ENCODE measurements around the gene KIAA0319L. TPM values are rescaled to one million over a fixed set of nuclear protein-coding genes. Genes with fewer than 3 reads are reported as not detected.

Gene KIAA0319L
- total RNA-seq: 100 to 1,000 TPM in 2 of 4 donors, 10 to 100 TPM in 2; 91.7 to 112 (median 97.6) TPM

- DNase-seq: peak; percentile 90
- Histone ChIP-seq H3K27me3 (no peaks in the 10 kb centered on the region), H3K27ac (peak within 1 kb of the TSS; percentile 88 to 96 (median 95)), H3K4me1 (peaks cover 17 to 43% (median 37%) of the 10 kb centered on the region in 4 donors), H3K9me3 (no peaks in the 10 kb centered on the region), H3K4me3 (peak within 1 kb of the TSS; percentile 60 to 89 (median 70)), H3K36me3 (peaks cover 0 to 22% (median 7%) of the 10 kb centered on the region in 4 donors)
- TF ChIP-seq EP300 (IDR thresholded peaks at IDR 0.05; ENCODE audit: low read depth) (no peak), POLR2A (IDR thresholded peaks at IDR 0.05) (peak; percentile 68), POLR2AphosphoS5 (IDR thresholded peaks at IDR 0.05) (peak; percentile 66 to 73 (median 67)), CTCF (IDR thresholded peaks at IDR 0.05) (no peak)
- in situ Hi-C loops (cut with MboI; ENCODE audit: low pct_ligation_motif_present in 1 of 4, low pct_unique_long_range_greater_than_20kb in 1 of 4, low sequenced_read_pairs in 3 of 4): loop anchor here in 2 of 4 donors (25.0 kb wide), 2 partner anchors 95 to 370 kb away; partner anchors contain the start of gene SFPQ (in 2 of the 2)
- intact Hi-C loops (cut with DNase I; ENCODE audit: low total_unique reads): no loop called here
- 1% methylated on average over 17 of the region's 39 CpGs; no CpG with 5 or more reads in 1 of the 2 donors for WGBS, 2 donors (ENCODE audit: low coverage in 1 of 2)
These were observed at the start of gene KIAA0319L for GRCh38 chr1:35557118-35557610. Gene KIAA0319L (minus strand): TSS chr1:35557403. CDS start chr1:35554491, 2,912 bp downstream.

GRCh38 chr1:35605867-35606182 is 48.6 kb upstream of the KIAA0319L start:
- H3K4me3 ChIP-seq: no peak overlapping the region
- H3K27me3 ChIP-seq: no peaks in the 10 kb centered on the region
- TF ChIP-seq CTCF (IDR thresholded peaks at IDR 0.05) (no peak), POLR2AphosphoS5 (IDR thresholded peaks at IDR 0.05) (no peak), EP300 (IDR thresholded peaks at IDR 0.05; ENCODE audit: low read depth) (no peak), POLR2A (IDR thresholded peaks at IDR 0.05) (no peak)
- intact Hi-C loops (cut with DNase I; ENCODE audit: low total_unique reads) (no loop called here), in situ Hi-C loops (cut with MboI; ENCODE audit: low pct_ligation_motif_present in 1 of 4, low pct_unique_long_range_greater_than_20kb in 1 of 4, low sequenced_read_pairs in 3 of 4) (no loop called here)
- no peaks in the 10 kb centered on the region for H3K9me3 ChIP-seq
- no peaks in the 10 kb centered on the region for H3K4me1 ChIP-seq
- H3K27ac ChIP-seq: no peak overlapping the region
- WGBS, 2 donors (ENCODE audit: low coverage in 1 of 2): 79 to 94% methylated on average over 2 to 4 of the region's 4 CpGs
- no peak for DNase-seq
- H3K36me3 ChIP-seq: peaks cover 0 to 73% (median 35%) of the 10 kb centered on the region in 4 donors

- intact Hi-C loops (cut with DNase I; ENCODE audit: low total_unique reads): no loop called here
- H3K27me3 ChIP-seq: no peaks in the 10 kb centered on the region
- TF ChIP-seq CTCF (IDR thresholded peaks at IDR 0.05) (no peak), POLR2A (IDR thresholded peaks at IDR 0.05) (no peak)
- peaks cover 0 to 73% (median 35%) of the 10 kb centered on the region in 4 donors for H3K36me3 ChIP-seq
- DNase-seq: no peak
- H3K4me1 ChIP-seq: no peaks in the 10 kb centered on the region
- H3K4me3 ChIP-seq: no peak overlapping the region
- WGBS, 2 donors (ENCODE audit: low coverage in 1 of 2): 90 to 93% methylated on average over 5 to 6 of the region's 6 CpGs
- H3K27ac ChIP-seq: no peak overlapping the region
- in situ Hi-C loops (cut with MboI; ENCODE audit: low pct_ligation_motif_present in 1 of 4, low pct_unique_long_range_greater_than_20kb in 1 of 4, low sequenced_read_pairs in 3 of 4): no loop called here
- no peaks in the 10 kb centered on the region for H3K9me3 ChIP-seq
These were observed 48.1 kb upstream of the KIAA0319L start for GRCh38 chr1:35605071-35605866.

- no peak overlapping the region for H3K4me3 ChIP-seq
- DNase-seq: no peak
- in situ Hi-C loops (cut with MboI; ENCODE audit: low pct_ligation_motif_present in 1 of 4, low pct_unique_long_range_greater_than_20kb in 1 of 4, low sequenced_read_pairs in 3 of 4) (no loop called here), intact Hi-C loops (cut with DNase I; ENCODE audit: low total_unique reads) (no loop called here)
- H3K27me3 ChIP-seq: no peaks in the 10 kb centered on the region
- TF ChIP-seq EP300 (IDR thresholded peaks at IDR 0.05; ENCODE audit: low read depth) (no peak), POLR2AphosphoS5 (IDR thresholded peaks at IDR 0.05) (no peak), CTCF (IDR thresholded peaks at IDR 0.05) (no peak), POLR2A (IDR thresholded peaks at IDR 0.05) (no peak)
- H3K36me3 ChIP-seq: peaks cover 0 to 65% (median 28%) of the 10 kb centered on the region in 4 donors
- WGBS, 2 donors (ENCODE audit: low coverage in 1 of 2): 86% methylated on average over 4 of the region's 4 CpGs
- H3K27ac ChIP-seq: no peak overlapping the region
- H3K4me1 ChIP-seq: no peaks in the 10 kb centered on the region
- no peaks in the 10 kb centered on the region for H3K9me3 ChIP-seq
These were observed 46.7 kb upstream of the KIAA0319L start for GRCh38 chr1:35603941-35604340.

Measured in transverse colon (tissue), 4 donors.